GM12892 (cell line): Measurements from ENCODE around the gene P4HB.

Experiments
- POLR2A ChIP-seq: IDR thresholded peaks from 2 replicates; pipeline ENCODE4 v1.6.1; 2011; ENCODE audit warnings: low read depth, low read length, control low read depth
- POLR2AphosphoS5 ChIP-seq: IDR thresholded peaks from 2 replicates; pipeline ENCODE4 v1.6.1; 2011; ENCODE audit warnings: low read depth, low read length, control low read depth
- TAF1 ChIP-seq: IDR thresholded peaks from 2 replicates; pipeline ENCODE4 v1.6.1; 2011; ENCODE audit warnings: low read depth, mild to moderate bottlenecking, control low read depth, low read length, borderline replicate concordance

- TF ChIP-seq TAF1 (no peak), POLR2AphosphoS5 (no peak), POLR2A (no peak)
These were observed 29.3 kb upstream of the P4HB start for GRCh38 chr17:81889602-81890001.
